Measurements from ENCODE around the gene TFIP11.

Gene TFIP11

GRCh38 chr22:26483439-26484359 is 28.6 kb downstream of the TFIP11 start, which contains the start of the genes HPS4 and SRRD (continued):
- peak; percentile 41; the same call in 1 of the 2 replicates for TF ChIP-seq ZBTB6 (tag by site-specific recombination; IDR thresholded peaks at IDR 0.05)
- peak; percentile 90 for TF ChIP-seq ZNF629 (tag by site-specific recombination; IDR thresholded peaks at IDR 0.05)
- peak; percentile 92 for TF ChIP-seq YY1 (tag by site-specific recombination; IDR thresholded peaks at IDR 0.05)
- TF ChIP-seq ZNF2 (tag by site-specific recombination; IDR thresholded peaks at IDR 0.05), result 0 out of 2 replicates have a peak, but pooled peaks have one; percentile 29
- TF ChIP-seq ZNF600 (tag by site-specific recombination; IDR thresholded peaks at IDR 0.05), result peak; percentile 46; the same call in 1 of the 2 replicates
- TF ChIP-seq BCL11A (tag by site-specific recombination; IDR thresholded peaks at IDR 0.05; ENCODE audit: low read depth), result peak; percentile 50; the same call in 1 of the 2 replicates
- peak; percentile 96 for TF ChIP-seq ZFHX2 (tag by site-specific recombination; conservative IDR thresholded peaks at IDR 0.05)
- peak; percentile 99 for TF ChIP-seq KLF9 (tag by site-specific recombination; IDR thresholded peaks at IDR 0.05; ENCODE audit: low read depth)
- no peak for TF ChIP-seq ZNF202 (tag by site-specific recombination; IDR thresholded peaks at IDR 0.05; ENCODE audit: borderline replicate concordance)
- TF ChIP-seq EGR2 (tag by site-specific recombination; IDR thresholded peaks at IDR 0.05; ENCODE audit: low read depth), result peak; percentile 93
- TF ChIP-seq ZBTB17 (tag by site-specific recombination; IDR thresholded peaks at IDR 0.05), result peak; percentile 54; the same call in 1 of the 2 replicates
- TF ChIP-seq ZNF114 (tag by site-specific recombination; IDR thresholded peaks at IDR 0.05), result no peak
- peak; percentile 91 for TF ChIP-seq KLF7 (tag by site-specific recombination; IDR thresholded peaks at IDR 0.05; ENCODE audit: borderline replicate concordance)
- peak; percentile 92 for TF ChIP-seq ZNF341 (tag by site-specific recombination; IDR thresholded peaks at IDR 0.05; ENCODE audit: low read depth)
- peak; percentile 29; the same call in 1 of the 2 replicates for TF ChIP-seq PRDM10 (tag by site-specific recombination; IDR thresholded peaks at IDR 0.05)
- TF ChIP-seq ZNF558 (tag by site-specific recombination; IDR thresholded peaks at IDR 0.05), result no peak
- peak; percentile 59 for TF ChIP-seq ZBTB8A (tag by site-specific recombination; IDR thresholded peaks at IDR 0.05)
- peak; percentile 84 for TF ChIP-seq ZNF335 (tag by site-specific recombination; conservative IDR thresholded peaks at IDR 0.05)
- no peak for TF ChIP-seq ZNF132 (tag by site-specific recombination; IDR thresholded peaks at IDR 0.05; ENCODE audit: borderline replicate concordance)
- 0 out of 2 replicates have a peak, but pooled peaks have one; percentile 20 for TF ChIP-seq HOXC10 (CRISPR knock-in tag; IDR thresholded peaks at IDR 0.05)
- peak; percentile 63; the same call in 1 of the 2 replicates for TF ChIP-seq ZNF561 (tag by site-specific recombination; IDR thresholded peaks at IDR 0.05; ENCODE audit: borderline replicate concordance)
- TF ChIP-seq ZNF501 (tag by site-specific recombination; IDR thresholded peaks at IDR 0.05), result peak; percentile 72
- peak; percentile 64 for TF ChIP-seq ZNF324 (tag by site-specific recombination; IDR thresholded peaks at IDR 0.05)
- TF ChIP-seq ZNF169 (tag by site-specific recombination; IDR thresholded peaks at IDR 0.05), result no peak
- TF ChIP-seq YY2 (tag by site-specific recombination; IDR thresholded peaks at IDR 0.05), result peak; percentile 95
- TF ChIP-seq ZBTB48 (tag by site-specific recombination; IDR thresholded peaks at IDR 0.05), result 0 out of 2 replicates have a peak, but pooled peaks have one; percentile 25
- no peak for TF ChIP-seq ZNF266 (tag by site-specific recombination; IDR thresholded peaks at IDR 0.05; ENCODE audit: low read depth)
- peak; percentile 85 for TF ChIP-seq ZNF580 (tag by site-specific recombination; IDR thresholded peaks at IDR 0.05)

Measured in HEK293 (cell line).